ENCODE results near the gene PRXL2C. TPM values are rescaled to one million over a fixed set of nuclear protein-coding genes. Genes with fewer than 3 reads are reported as not detected.

The PRXL2C gene
- total RNA-seq, 2 experiments from 2014 or later, result not detected

DNA sequence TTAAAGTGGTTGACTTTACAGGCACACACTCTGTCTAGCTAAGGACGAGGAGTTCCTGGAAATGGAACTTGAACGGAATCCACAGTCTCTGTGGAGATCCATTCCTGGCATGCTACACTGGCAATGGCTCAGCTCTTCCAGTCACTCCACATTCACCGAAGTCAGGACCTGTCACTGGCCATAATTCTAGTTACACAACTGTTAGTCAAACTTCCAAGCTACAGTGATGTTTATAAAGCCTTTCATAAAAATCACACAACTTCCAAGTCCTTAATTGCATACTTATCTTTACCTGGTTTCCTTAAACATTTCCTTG lies 51.2 kb downstream of the PRXL2C start:
- no peaks in the 10 kb centered on the region for H3K4me1 ChIP-seq (ENCODE audit: insufficient read depth, low read length, poor library complexity, severe bottlenecking)
- H3K4me2 ChIP-seq (ENCODE audit: low read length), result no peak overlapping the region
- H3K4me3 ChIP-seq (ENCODE audit: low read depth, low read length, poor library complexity, severe bottlenecking), result no peak overlapping the region
- H3K79me2 ChIP-seq (ENCODE audit: insufficient read depth, low read depth, low read length), result no peaks in the 10 kb centered on the region
- H3K27ac ChIP-seq (ENCODE audit: low read depth, low read length, poor library complexity, severe bottlenecking), result no peak overlapping the region
- no peak for TF ChIP-seq EZH2phosphoT487 (IDR thresholded peaks at IDR 0.05; ENCODE audit: borderline replicate concordance, low read depth, low read length)
- TF ChIP-seq, protein P1, sequence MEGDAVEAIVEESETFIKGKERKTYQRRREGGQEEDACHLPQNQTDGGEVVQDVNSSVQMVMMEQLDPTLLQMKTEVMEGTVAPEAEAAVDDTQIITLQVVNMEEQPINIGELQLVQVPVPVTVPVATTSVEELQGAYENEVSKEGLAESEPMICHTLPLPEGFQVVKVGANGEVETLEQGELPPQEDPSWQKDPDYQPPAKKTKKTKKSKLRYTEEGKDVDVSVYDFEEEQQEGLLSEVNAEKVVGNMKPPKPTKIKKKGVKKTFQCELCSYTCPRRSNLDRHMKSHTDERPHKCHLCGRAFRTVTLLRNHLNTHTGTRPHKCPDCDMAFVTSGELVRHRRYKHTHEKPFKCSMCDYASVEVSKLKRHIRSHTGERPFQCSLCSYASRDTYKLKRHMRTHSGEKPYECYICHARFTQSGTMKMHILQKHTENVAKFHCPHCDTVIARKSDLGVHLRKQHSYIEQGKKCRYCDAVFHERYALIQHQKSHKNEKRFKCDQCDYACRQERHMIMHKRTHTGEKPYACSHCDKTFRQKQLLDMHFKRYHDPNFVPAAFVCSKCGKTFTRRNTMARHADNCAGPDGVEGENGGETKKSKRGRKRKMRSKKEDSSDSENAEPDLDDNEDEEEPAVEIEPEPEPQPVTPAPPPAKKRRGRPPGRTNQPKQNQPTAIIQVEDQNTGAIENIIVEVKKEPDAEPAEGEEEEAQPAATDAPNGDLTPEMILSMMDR (conservative IDR thresholded peaks at IDR 0.05; ENCODE audit: low read length), result no peak
- no peak for DNase-seq (ENCODE audit: low spot score)
- no peaks in the 10 kb centered on the region for H3K36me3 ChIP-seq (ENCODE audit: insufficient read depth, low read length)
- no peaks in the 10 kb centered on the region for H4K20me1 ChIP-seq (ENCODE audit: insufficient read depth, low read length)
- POLR2A ChIA-PET, result no interaction called here
- intact Hi-C loops (cut with micrococcal nuclease; ENCODE audit: unreplicated experiment), result no loop called here
- H3K9me2 ChIP-seq (ENCODE audit: insufficient read depth, low read length), result no peaks in the 10 kb centered on the region
- no TSS peak for BruUV-seq (replicated peaks)
- H2AFZ ChIP-seq (ENCODE audit: low read length), result no peak overlapping the region
- CTCF ChIA-PET (ENCODE audit: unreplicated experiment), result no interaction called here
- H3K9me3 ChIP-seq (ENCODE audit: low read length), result no peaks in the 10 kb centered on the region

DNA sequence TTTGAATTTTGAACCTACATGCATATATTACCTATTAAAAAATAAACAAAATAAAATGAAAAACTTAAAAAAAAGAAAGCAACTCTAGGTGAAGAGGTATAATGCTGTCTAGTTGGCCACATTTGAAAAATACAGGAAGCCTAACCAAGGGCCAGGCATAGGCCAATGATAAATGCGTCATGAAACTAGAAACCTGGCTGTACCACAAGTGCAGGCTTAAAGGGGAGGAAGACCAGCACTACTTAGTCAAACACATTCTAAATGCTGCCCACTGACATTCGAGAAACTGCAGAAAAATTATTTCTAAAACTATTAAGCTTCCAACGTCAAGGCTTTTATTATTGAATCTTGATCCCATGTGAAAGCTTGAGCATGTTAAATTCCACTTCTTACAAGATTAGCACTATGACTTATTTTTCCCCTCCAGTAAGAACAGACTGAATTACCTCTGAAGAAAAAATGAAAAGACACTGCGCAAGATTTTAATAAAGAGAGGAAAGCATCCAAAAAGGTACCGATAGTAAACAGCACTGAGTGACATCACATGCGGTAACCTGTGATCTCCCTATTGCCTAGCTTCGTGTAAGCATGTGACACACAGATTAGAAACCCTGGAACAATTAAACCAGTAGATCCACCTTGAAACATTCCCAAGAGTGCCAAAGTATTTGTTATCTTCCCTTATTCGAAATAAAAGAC lies 51.7 kb downstream of the PRXL2C start:
- Histone ChIP-seq H3K4me2 (ENCODE audit: low read length) (no peak overlapping the region), H3K4me1 (ENCODE audit: insufficient read depth, low read length, poor library complexity, severe bottlenecking) (no peaks in the 10 kb centered on the region), H3K36me3 (ENCODE audit: insufficient read depth, low read length) (no peaks in the 10 kb centered on the region), H2AFZ (ENCODE audit: low read length) (no peak overlapping the region), H4K20me1 (ENCODE audit: insufficient read depth, low read length) (no peaks in the 10 kb centered on the region), H3K79me2 (ENCODE audit: insufficient read depth, low read depth, low read length) (no peaks in the 10 kb centered on the region), H3K4me3 (ENCODE audit: low read depth, low read length, poor library complexity, severe bottlenecking) (no peak overlapping the region), H3K9me3 (ENCODE audit: low read length) (no peaks in the 10 kb centered on the region), H3K9me2 (ENCODE audit: insufficient read depth, low read length) (no peaks in the 10 kb centered on the region), H3K27ac (ENCODE audit: low read depth, low read length, poor library complexity, severe bottlenecking) (no peak overlapping the region)
- no peak for TF ChIP-seq EZH2phosphoT487 (IDR thresholded peaks at IDR 0.05; ENCODE audit: borderline replicate concordance, low read depth, low read length)
- TF ChIP-seq, protein P1 (conservative IDR thresholded peaks at IDR 0.05; ENCODE audit: low read length), result no peak
- intact Hi-C loops (cut with micrococcal nuclease; ENCODE audit: unreplicated experiment), result no loop called here
- CTCF ChIA-PET (ENCODE audit: unreplicated experiment), result no interaction called here
- BruUV-seq (replicated peaks), result no TSS peak
- POLR2A ChIA-PET, result no interaction called here
- no peak for DNase-seq (ENCODE audit: low spot score)

DNA sequence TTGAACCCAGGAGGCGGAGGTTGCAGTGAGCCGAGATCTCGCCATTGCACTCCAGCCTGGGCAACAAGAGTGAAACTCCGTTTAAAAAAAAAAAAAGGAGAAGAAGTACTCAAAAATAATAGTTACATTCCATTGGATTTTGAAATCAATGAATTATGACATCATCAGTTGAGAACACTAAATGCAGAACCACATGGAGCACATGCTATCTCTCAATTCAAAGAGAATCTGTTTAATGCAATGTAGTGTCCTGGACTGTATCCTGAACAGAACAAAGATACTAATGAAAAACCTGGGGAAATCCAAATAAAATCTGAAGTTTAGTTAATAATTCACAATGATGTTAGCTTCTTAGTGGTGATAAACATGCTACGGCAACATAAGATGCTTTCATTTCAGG lies 55.8 kb downstream of the PRXL2C start:
- Histone ChIP-seq H3K36me3 (ENCODE audit: insufficient read depth, low read length) (no peaks in the 10 kb centered on the region), H3K9me3 (ENCODE audit: low read length) (no peaks in the 10 kb centered on the region), H3K4me1 (ENCODE audit: insufficient read depth, low read length, poor library complexity, severe bottlenecking) (no peaks in the 10 kb centered on the region), H3K9me2 (ENCODE audit: insufficient read depth, low read length) (no peaks in the 10 kb centered on the region), H4K20me1 (ENCODE audit: insufficient read depth, low read length) (no peaks in the 10 kb centered on the region), H3K4me2 (ENCODE audit: low read length) (no peak overlapping the region), H3K4me3 (ENCODE audit: low read depth, low read length, poor library complexity, severe bottlenecking) (no peak overlapping the region), H2AFZ (ENCODE audit: low read length) (no peak overlapping the region), H3K27ac (ENCODE audit: low read depth, low read length, poor library complexity, severe bottlenecking) (no peak overlapping the region), H3K79me2 (ENCODE audit: insufficient read depth, low read depth, low read length) (no peaks in the 10 kb centered on the region)
- intact Hi-C loops (cut with micrococcal nuclease; ENCODE audit: unreplicated experiment), result no loop called here
- POLR2A ChIA-PET, result no interaction called here
- DNase-seq (ENCODE audit: low spot score), result no peak
- no TSS peak for BruUV-seq (replicated peaks)
- TF ChIP-seq EZH2phosphoT487 (IDR thresholded peaks at IDR 0.05; ENCODE audit: borderline replicate concordance, low read depth, low read length), result no peak
- TF ChIP-seq, protein P1 (conservative IDR thresholded peaks at IDR 0.05; ENCODE audit: low read length), result no peak
- CTCF ChIA-PET (ENCODE audit: unreplicated experiment), result no interaction called here
